ENCODE results near the gene POLR2A. TPM values are rescaled to one million over a fixed set of nuclear protein-coding genes. Genes with fewer than 3 reads are reported as not detected.

Gene POLR2A
- total RNA-seq, 2 donors from 2014 or later, result 79.7 to 217 TPM

- H3K4me1 ChIP-seq (replicated peaks), result no peaks in the 10 kb centered on the region
- WGBS, result 93% methylated on average over 1 of the region's 1 CpG
- intact Hi-C loops (cut with DNase I), result no loop called here
Observed at GRCh38 chr17:7491583-7491982, 7.4 kb downstream of the POLR2A start.

GRCh38 chr17:7493941-7494340, 9.8 kb downstream of the POLR2A start:
- Histone ChIP-seq H3K4me3 (no peak overlapping the region), H3K9me3 (no peaks in the 10 kb centered on the region), H3K27me3 (replicated peaks; ENCODE audit: insufficient read depth) (no peaks in the 10 kb centered on the region), H3K4me1 (replicated peaks) (no peaks in the 10 kb centered on the region), H3K27ac (no peak overlapping the region), H3K36me3 (peaks cover 4 to 27% of the 10 kb centered on the region in 2 donors)
- intact Hi-C loops (cut with DNase I), result no loop called here
- 89% methylated on average over 3 of the region's 3 CpGs for WGBS
- DNase-seq (ENCODE audit: low spot score), result no peak
- TF ChIP-seq, protein P1, sequence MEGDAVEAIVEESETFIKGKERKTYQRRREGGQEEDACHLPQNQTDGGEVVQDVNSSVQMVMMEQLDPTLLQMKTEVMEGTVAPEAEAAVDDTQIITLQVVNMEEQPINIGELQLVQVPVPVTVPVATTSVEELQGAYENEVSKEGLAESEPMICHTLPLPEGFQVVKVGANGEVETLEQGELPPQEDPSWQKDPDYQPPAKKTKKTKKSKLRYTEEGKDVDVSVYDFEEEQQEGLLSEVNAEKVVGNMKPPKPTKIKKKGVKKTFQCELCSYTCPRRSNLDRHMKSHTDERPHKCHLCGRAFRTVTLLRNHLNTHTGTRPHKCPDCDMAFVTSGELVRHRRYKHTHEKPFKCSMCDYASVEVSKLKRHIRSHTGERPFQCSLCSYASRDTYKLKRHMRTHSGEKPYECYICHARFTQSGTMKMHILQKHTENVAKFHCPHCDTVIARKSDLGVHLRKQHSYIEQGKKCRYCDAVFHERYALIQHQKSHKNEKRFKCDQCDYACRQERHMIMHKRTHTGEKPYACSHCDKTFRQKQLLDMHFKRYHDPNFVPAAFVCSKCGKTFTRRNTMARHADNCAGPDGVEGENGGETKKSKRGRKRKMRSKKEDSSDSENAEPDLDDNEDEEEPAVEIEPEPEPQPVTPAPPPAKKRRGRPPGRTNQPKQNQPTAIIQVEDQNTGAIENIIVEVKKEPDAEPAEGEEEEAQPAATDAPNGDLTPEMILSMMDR (IDR thresholded peaks at IDR 0.05), result no peak
- no peak for TF ChIP-seq POLR2A (IDR thresholded peaks at IDR 0.05)
- no peak for TF ChIP-seq POLR2AphosphoS5 (IDR thresholded peaks at IDR 0.05)

More at GRCh38 chr17:7491583-7491982, 7.4 kb downstream of the POLR2A start:
- H3K36me3 ChIP-seq, result peaks cover 4 to 10% of the 10 kb centered on the region in 2 donors
- TF ChIP-seq, protein P1 (IDR thresholded peaks at IDR 0.05), result no peak
- TF ChIP-seq POLR2AphosphoS5 (IDR thresholded peaks at IDR 0.05) (no peak), POLR2A (IDR thresholded peaks at IDR 0.05) (no peak)
- no peak overlapping the region for H3K27ac ChIP-seq
- H3K4me3 ChIP-seq, result no peak overlapping the region
- no peaks in the 10 kb centered on the region for H3K9me3 ChIP-seq
- no peak for DNase-seq (ENCODE audit: low spot score)
- no peaks in the 10 kb centered on the region for H3K27me3 ChIP-seq (replicated peaks; ENCODE audit: insufficient read depth)

GRCh38 chr17:7495906-7496434, 11.8 kb downstream of the POLR2A start:
- WGBS, result 83% methylated on average over 12 of the region's 12 CpGs
- H3K36me3 ChIP-seq, result peaks cover 13 to 38% of the 10 kb centered on the region in 2 donors
- no peaks in the 10 kb centered on the region for H3K9me3 ChIP-seq
- intact Hi-C loops (cut with DNase I), result no loop called here
- no peaks in the 10 kb centered on the region for H3K27me3 ChIP-seq (replicated peaks; ENCODE audit: insufficient read depth)
- DNase-seq (ENCODE audit: low spot score), result no peak
- H3K4me1 ChIP-seq (replicated peaks), result no peaks in the 10 kb centered on the region
- no peak overlapping the region for H3K27ac ChIP-seq
- H3K4me3 ChIP-seq, result no peak overlapping the region
- TF ChIP-seq POLR2A (IDR thresholded peaks at IDR 0.05) (no peak), POLR2AphosphoS5 (IDR thresholded peaks at IDR 0.05) (no peak)
- TF ChIP-seq, protein P1 (IDR thresholded peaks at IDR 0.05), result no peak

DNA sequence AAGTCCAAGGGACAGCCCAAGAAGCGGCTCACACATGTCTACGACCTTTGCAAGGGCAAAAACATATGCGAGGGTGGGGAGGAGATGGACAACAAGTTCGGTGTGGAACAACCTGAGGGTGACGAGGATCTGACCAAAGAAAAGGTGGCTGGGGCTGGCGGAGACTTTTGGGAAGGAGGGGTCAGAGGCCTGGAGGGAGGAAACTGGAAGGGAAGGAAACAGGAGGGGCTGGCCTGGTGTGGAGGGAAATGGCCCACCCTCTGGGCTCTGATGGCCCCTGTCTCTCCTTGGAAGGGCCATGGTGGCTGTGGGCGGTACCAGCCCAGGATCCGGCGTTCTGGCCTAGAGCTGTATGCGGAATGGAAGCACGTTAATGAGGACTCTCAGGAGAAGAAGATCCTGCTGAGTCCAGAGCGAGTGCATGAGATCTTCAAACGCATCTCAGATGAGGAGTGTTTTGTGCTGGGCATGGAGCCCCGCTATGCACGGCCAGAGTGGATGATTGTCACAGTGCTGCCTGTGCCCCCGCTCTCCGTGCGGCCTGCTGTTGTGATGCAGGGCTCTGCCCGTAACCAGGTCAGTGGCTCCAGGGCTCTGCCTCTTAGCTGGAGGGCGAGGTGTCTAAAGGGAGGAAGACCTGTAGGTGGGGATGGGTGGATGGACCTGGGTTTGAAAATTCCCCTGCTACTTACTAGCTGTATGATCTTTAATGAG, 12.5 kb downstream of the POLR2A start:
- Histone ChIP-seq H3K9me3 (no peaks in the 10 kb centered on the region), H3K4me3 (no peak overlapping the region), H3K27ac (no peak overlapping the region), H3K4me1 (replicated peaks) (no peaks in the 10 kb centered on the region), H3K36me3 (peaks cover 16 to 44% of the 10 kb centered on the region in 2 donors), H3K27me3 (replicated peaks; ENCODE audit: insufficient read depth) (no peaks in the 10 kb centered on the region)
- TF ChIP-seq, protein P1 (IDR thresholded peaks at IDR 0.05), result no peak
- TF ChIP-seq POLR2A (IDR thresholded peaks at IDR 0.05) (no peak), POLR2AphosphoS5 (IDR thresholded peaks at IDR 0.05) (no peak)
- no peak for DNase-seq (ENCODE audit: low spot score)
- WGBS, result 88% methylated on average over 20 of the region's 20 CpGs
- intact Hi-C loops (cut with DNase I), result no loop called here

GRCh38 chr17:7497228-7497627, 13.1 kb downstream of the POLR2A start:
- Histone ChIP-seq H3K27ac (no peak overlapping the region), H3K4me1 (replicated peaks) (no peaks in the 10 kb centered on the region), H3K9me3 (no peaks in the 10 kb centered on the region), H3K27me3 (replicated peaks; ENCODE audit: insufficient read depth) (no peaks in the 10 kb centered on the region), H3K4me3 (no peak overlapping the region), H3K36me3 (peaks cover 21 to 50% of the 10 kb centered on the region in 2 donors)
- intact Hi-C loops (cut with DNase I), result no loop called here
- TF ChIP-seq POLR2AphosphoS5 (IDR thresholded peaks at IDR 0.05), result no peak
- TF ChIP-seq, protein P1 (IDR thresholded peaks at IDR 0.05), result no peak
- no peak for TF ChIP-seq POLR2A (IDR thresholded peaks at IDR 0.05)
- WGBS, result 89% methylated on average over 10 of the region's 10 CpGs
- DNase-seq (ENCODE audit: low spot score), result no peak
